HG02571 (cell line): ENCODE results near the gene MYO1B.

ENCODE experiments used
- ATAC-seq: cut with Tn5 transposase; IDR thresholded peaks from one replicate; pipeline ENCODE4 v1.9.1; 2021; ENCODE audit warnings: mild to moderate bottlenecking, moderate library complexity; ENCODE audit not compliant: unreplicated experiment

The MYO1B gene

DNA sequence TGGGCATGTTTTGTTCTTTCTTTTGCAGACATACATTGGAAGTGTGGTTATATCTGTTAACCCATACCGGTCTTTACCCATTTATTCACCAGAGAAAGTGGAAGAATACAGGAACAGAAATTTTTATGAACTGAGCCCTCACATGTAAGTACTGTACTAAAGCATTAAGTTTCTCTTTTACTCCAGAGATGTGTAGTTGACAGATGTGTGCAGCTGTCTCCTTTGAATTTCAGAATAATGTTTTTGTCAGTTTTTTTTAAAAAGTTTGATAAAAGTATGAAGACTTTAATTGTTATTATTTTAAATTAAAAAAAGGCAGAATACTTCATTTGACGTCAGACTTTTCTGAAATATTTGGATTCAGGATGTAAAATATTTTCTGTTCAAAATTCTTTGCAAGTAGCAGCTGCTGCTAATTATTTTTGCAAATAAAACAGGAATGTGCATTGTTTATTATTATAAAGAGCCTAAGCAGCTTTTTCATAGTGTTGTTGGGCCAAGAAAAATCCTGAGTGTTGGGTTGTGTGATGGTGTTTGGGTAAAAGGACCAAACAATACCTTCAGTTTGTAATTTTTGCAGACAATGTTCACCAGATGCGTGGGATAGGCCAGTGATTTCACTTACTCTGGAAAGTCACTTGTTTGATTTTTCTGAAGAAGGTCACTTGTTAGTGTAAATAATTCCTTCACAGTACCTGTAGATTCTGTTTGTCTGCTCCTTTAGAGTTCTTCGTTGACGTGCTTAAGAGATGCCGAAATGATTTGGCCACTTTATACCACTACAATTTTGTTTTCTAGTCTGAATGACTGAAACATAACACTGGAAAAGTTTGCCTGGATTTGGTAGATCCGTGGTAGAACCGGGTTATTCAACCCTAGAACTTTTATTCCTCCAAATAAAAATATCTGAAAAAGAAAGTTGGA is 51.1 kb downstream of the MYO1B start:
- ATAC-seq: no peak

DNA sequence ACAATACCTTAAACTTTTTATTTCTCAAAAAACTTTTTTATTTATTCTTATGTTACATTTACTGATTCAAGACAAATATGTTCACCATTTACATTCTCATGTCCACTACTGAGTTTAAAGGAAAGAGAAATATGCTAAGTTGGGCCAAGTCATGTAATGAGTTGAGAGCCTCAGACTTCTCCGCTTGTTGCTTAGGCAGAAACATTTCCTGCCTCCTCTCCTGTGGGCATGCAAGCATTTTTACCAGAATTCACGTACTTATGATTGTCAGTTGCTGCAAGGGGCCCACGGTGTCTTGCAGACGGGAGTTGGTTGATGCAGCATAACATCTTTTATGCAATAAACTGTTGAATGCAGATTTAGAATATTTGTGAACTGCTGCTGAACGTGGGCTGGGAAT is 51.8 kb downstream of the MYO1B start:
- ATAC-seq: no peak

DNA sequence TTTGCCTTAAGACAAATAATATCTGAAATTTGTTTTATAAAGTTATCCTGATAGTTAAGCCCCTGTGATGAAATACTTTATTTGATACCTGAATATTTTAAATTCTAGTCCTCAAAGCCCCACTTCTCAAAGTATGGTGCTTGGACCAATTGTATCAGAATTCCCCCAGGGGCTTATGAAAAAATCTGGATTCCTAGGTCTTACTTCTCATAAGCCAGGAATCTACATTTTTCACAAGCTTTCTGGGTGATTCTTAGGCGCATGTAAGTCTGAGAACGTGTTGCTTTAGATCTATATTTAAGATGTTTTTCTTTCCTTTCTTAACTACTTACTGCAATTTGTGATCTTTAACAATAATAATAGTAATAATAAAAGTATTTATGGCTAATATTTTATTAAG is 53.1 kb downstream of the MYO1B start:
- no peak for ATAC-seq

DNA sequence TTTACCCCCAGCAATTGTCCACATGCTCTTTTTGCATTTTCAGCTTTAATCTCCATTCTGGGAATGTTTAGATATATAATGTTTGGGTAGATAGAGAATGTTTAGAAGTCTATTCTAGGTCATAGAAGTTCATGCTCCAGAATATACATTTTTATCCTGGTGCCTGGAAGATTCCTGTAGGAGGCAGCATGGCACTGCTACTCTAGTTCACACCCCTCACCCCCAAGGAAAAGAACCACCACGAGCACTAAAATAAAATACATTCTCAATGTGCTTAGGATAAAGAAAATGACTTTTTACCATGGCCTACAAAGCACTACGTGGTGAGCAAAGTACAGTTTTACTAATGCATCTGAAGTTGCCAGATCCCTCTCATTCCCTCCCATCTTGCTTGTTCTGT is 53.8 kb downstream of the MYO1B start:
- no peak for ATAC-seq

DNA sequence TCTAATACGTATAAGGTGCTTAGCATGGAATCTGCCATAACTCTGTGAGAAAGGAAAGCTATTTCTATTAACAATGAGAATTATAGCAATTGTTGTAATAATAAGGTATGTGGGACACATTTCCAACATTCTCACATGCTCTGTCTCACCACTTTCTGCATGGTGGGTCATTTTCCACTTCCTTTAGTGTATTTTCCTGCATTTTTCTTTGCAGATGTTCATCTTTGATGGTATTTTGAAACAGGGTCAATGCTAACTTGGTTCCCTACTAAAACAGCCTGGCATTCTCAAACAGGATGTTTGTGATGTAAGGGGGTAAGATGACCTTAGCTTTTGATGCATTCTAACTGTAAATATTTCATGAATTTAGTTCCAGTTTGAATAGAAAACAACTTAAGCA is 54.7 kb downstream of the MYO1B start:
- ATAC-seq: no peak

DNA sequence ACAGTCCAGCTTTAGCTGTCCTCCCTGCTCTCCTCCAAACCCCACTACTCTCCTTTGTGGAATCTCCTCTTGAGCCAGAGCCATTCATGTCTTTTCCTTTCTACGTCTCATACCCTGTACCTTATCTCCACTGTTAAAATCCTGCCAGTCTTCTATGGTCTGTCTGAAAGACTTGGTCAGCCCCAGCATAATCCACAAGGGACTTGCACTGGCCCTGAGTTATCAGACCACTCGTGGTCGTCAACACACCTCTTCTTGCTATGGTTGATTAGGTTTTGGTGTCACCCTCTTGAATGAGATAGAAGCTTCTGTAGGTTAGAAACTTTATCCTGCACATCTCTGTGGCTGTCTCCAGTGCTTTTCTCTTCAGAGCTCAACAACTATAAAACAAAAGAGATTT is 56.8 kb downstream of the MYO1B start:
- ATAC-seq: no peak

DNA sequence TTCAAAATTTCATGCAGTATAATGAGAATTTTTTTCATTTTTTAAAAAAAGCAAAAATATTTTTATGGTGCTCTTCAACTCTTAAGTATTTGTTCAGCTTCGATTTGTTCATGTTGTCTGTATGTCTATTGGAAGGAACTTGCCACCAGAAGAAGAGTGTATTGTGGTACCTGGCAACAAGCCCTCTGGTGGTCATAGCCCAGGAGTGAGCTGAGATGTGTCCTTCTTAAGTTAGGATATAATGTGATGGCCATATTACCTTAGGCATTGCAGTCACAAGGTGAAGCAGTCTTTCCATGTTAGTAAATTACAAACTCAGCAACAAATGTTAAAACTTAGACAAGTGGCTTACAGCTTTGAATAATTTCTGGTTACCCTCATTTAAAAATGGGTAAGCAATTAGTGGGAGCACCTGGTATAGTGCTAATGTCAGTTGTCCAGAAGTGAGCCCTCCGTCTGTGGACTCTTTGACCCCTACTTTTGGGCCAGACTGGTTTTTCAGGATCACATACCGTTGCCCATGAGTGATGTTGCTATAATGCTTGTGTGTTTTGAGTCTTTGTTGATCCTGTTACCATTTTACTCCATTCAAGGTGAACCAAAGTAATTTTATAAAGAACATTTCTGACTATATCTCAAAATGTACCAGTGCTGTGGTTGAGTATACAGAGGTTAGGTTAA is 57.4 kb downstream of the MYO1B start:
- ATAC-seq: no peak

DNA sequence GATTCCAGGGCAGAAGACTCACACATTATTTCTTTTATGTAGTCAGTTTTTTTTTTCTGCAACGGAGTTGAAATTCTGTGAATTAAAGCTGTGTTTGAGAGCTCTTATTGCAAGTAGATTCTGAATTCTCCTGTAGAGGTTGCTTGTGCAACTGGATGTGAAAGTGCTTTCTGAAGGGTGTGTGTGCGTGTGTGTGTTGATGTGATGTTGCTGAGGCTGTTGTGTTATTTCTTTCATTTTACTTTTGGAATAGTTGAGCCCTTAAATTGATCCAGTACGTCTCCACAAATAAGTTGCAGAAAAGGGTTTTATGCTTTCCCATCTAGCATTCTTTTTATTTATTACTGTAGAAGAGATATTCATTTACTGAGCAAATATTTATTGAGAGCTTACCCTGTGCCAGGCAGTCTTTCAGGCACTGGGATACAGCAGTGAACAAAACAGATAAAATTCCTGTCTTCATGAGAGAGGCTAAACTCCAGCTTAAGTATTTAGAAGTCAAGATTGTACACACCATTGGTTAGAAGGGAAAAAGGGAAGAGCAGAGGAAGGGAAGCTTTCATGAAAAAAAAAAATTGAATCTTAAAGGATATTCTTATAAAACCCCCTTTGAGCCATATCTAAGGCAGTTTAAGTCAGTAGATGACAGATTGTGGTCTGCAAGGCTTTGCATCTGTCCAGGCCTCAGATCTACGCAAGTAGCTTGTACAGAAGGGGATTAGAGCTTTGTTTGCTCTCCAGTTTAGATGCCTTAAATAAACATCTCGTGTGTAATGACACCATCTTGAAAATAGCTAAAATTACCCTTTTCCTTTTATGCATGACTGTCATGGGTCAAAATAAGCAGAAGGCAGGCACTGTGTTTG is 58.2 kb downstream of the MYO1B start:
- no peak for ATAC-seq

DNA sequence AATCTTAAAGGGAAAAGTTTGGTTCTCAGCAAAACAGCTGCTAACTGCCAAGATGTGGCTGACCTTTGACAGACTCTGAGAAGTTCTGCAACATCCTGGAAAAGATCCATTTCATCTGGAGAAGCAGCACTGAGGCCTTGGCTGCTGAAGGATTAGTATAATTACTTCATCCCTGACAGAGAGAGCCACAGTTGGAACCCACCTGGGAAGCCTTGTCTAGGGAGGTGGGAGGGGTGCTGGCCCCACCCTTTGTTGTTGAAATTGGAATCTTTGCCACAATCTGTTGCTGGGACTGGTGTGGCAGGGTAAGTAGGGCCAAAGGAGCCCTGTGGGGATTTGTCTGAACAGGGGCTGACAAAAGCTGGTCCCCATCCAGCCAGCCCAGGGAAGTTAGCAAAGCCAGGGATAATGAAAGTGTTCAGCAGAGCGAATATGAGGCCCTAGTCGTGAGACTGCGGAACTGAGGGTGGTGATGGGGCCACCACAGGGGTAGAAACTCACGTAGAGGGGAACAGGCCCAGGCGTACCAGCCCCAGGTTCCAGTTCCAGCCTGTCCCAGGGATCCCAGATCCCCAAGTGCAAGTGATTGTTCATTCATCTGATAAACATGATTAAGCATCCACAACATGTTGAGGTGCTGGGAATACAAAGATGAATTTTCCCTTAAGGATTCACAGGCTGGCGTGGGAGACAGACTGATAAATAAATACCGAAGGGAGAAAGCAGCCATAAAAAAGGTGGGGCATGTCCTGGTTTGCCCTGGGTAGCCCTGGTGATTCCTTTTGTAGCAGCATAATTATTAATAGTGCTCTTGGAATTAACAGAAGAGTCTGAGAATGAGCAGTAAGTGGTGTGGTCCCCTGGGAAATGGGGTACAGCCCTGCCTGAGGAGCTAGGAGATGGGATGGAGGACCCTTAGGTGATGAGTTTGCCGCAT is 60.0 kb downstream of the MYO1B start:
- ATAC-seq: no peak

DNA sequence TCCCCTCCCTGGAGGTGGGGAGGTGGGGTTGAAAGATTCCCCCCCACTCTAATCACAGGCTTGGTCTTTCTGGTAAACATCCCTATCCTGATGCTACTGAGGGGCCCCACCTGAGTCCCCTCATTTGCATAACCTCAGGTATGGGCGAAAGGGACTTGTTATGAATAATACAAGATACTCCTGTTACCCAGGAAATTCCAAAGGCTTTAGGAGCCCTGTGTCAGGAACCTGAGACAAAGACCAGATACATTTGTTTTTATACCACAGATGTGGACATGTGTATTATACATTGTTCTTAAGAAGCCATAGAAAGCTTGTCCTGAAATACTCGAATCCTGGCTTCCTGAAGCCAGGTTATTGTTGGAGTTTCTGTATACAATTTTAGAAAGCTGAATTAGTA is 62.8 kb downstream of the MYO1B start:
- ATAC-seq: no peak

DNA sequence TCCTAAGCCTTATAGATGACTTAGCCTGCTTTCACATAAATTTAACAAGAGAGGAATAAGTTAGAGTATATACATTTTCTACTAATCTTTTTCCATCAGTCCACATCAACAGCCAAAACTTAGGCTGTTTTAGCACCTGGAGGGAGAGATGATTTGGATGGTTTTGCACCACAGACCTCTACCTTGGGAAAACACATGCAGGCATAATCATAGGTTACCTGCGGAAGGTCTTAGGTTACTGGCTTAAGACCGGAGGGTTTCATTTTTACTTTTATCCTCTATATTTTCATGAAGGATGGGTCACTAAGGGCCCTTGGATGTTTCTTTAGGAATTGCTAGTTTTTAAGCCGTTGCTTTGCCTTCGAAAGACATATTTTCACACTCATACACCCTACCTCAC is 66.0 kb downstream of the MYO1B start:
- no peak for ATAC-seq

DNA sequence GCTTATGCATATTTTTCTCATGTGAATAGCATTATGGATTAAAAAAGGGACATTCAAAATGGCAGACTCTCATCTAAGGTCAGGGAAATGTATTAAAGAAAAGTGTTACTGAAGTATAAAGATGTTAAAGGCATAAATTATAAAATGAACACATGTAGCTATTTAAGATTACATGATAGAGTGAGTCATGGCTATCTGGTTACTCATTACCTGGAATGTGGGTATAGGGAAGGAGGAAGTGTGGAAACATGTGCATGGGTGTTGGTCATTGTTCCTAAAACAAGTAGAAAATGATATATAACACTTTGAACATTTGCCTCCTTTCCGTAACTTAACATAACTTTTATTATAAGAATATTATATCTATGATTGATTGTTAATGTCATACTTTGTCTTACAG is 66.4 kb downstream of the MYO1B start:
- no peak for ATAC-seq

DNA sequence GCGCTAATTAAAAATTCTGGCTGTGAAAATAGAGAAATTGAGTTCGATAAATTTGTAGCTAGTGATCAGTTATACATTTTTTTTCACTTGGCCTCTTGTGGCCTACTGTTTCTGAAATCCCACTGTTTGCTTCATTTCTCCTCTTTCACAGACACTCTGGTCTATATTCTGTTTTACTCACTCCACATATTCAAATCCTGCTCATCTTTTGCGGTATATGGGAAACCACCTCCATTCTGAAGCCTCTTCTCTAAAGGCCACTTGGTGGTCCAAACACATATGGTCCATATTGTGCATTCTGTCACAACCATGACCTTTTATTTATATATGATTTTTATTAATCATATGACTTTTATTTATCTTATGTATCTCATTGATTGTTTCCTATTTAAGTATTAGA is 67.0 kb downstream of the MYO1B start:
- no peak for ATAC-seq

DNA sequence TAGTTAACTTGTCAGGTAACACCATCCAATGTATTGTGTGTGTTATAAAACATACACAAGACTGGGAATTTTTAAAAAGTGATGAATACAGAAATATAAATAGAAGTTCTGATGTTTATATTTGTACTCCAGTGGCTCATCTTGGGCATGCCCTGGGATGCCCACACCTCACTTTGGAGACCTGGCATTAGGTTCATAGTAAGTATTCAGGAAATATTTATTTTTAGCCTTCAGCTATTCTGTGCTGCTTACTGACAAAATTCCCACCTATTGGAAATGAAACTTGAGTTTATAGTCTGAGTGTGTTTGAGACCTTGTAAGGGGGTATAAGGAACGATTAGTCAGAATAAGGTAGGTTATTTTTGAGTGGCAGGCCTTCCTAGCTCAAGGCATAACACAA is 67.5 kb downstream of the MYO1B start:
- ATAC-seq: no peak

DNA sequence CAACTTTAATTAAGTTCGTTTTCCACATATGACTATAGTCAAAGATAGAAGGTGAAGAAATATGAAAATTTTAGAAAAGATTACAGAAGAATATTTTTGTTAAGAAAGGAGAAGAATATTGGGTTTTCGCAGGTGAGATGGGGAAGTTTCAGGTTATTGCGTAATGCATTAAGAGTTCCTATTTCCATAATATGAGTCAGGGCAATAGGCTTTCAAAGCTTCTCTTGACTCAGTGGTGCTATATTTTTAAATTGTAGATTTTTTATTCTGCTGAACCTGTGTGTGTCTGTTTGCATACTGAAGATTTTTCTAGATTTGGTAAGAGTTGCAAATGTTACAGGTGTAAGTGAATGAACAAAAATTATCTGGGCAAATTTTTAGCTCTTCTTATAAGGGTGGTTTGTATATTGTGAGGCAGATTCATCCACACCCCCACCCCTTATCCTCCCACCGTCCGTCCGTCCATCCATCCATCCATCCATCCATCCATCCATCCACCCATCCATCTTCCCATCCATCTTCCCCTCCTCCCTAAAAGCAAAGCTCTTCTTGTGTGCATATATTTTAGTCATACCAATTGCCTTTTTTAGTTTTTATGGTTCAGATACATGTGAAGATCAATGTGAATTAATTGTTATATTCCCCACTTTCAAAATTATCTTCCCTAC is 69.6 kb downstream of the MYO1B start:
- ATAC-seq: no peak

DNA sequence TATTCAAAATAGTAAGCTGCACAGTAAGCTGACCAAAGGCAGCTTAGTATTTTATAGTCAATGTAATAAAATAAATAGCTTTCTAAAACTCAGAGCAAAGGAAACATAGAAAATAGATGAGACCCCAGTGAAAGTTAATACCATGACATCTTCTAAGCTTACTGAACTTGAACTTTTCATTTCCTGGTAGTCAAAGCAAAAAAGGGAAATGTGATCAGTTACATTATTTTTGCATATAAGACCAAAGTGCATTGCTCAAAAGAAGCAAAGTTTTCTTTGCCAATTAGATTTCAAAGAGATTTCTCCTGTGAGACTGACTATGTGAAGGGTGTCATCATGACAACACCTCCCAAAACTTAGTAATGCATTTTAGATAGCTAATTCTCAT is 70.2 kb downstream of the MYO1B start:
- ATAC-seq: no peak

DNA sequence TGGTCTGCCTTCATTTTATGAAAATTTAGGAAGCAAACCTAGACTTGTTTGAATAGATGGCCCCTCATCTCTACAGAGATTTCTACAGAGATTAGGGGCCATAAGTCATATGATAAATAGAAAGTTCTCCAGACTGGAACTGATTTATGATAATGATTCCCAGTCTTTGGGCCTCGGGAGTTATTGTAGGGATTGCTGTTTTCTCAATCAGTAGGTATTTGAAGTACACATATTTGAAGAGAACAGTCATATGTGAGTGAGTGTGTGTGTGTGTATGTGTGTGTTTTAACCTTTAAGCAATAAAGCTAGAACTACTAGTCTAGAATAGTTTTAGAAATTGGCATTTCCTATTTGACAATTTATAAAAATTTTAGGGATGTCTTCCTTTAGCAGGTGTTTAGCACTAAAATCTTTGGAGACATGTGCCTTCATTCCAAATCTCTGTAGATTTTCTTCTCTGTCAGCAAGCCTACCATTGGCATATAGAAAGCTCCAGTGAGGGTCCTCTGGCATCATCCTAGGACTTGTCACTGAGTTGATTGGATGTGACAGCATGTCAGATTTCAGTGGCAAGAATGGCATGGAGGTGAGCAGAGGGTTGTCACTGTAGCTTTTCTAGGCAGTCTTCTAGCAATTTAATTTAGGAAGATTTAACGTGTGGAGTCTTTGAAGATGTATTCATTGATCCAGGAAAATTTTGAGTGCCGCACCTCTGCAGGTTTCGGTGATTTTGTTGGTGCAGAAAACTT is 71.2 kb downstream of the MYO1B start:
- ATAC-seq: no peak

DNA sequence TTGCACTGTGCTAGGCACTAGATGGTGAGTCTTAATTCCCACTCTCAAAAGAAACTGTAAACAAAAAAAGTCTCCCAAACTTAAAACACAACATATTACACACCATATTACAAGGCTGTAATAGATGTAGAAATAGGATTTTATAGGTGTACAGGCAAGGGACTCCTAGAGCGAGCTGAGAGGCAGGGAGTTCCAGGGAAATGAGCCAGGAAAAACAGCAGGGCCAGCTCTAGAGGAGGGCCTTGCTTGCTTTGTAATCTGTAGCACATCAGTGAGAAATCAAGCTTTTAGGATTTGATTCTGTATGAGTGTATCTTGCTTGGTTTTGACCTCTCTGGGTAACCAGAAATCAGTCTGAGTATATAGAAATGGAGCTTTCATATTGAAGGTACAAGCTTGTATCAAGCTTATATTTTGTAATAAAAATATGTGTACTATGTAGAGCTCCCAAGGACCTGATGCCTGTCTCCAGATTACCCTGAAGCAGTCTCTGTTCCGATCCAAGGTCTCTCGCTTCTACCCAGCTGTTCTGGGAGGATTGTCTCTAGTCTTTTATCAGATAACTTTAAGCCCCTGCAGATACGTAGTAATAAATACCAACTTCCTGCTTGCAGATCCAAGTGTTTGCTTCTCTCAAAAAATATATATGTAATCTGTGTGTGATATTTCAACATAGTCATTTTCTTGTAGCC is 73.0 kb downstream of the MYO1B start:
- no peak for ATAC-seq

DNA sequence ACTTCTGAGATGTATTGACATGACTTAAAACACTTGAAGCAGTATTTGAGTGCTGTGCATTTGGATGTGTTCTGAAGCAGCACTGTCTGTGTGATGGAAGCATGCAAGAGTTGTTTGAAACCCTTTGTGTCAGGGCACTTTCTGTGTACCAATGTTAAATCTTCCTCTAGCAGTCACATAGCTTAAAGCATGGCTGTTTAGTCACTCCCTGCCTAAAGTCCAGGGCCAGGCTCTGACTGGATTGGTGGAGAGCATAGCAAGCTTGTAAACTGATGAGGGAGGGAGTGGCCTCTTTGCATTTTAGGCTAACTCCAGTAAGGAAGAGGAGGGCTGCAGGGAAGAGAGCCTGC is 73.5 kb downstream of the MYO1B start:
- ATAC-seq: no peak
